ENCODE data around the gene WDR20.
"Not testable (repeated sequence)": the region's sequence is repeated elsewhere in the genome, so short reads cannot be mapped to it uniquely, and the experiment has no call there.

WDR20 gene

GRCh38 chr14:102134021-102134420 is 5.7 kb upstream of the WDR20 start:
- not testable (repeated sequence) for DNase-seq

- not testable (repeated sequence) for DNase-seq
These were observed 5.0 kb upstream of the WDR20 start for GRCh38 chr14:102134719-102135118.

GRCh38 chr14:102135456-102135855 is 4.2 kb upstream of the WDR20 start:
- DNase-seq = not testable (repeated sequence)

DNA sequence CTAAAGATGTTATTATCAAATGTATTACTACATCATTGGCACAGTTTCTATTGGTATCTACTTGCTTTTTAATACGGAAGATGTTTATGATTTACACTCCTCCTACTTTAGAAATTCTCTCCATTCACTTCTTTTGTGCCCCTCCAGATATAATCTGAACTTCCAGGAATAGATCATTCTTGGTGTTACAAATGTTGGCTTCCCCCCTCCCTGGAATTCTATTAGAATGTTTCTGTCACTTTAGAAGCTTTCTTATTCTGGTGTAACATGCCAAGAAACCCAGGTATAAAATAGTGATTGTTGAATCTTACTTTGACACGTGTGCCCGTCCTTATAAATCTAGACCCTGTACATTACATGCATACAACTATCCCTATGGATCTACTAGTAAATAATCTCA is 1.2 kb upstream of the WDR20 start:
- no peak for DNase-seq

- DNase-seq = no peak
These were observed 774 bp upstream of the WDR20 start for GRCh38 chr14:102138961-102139285.

DNA sequence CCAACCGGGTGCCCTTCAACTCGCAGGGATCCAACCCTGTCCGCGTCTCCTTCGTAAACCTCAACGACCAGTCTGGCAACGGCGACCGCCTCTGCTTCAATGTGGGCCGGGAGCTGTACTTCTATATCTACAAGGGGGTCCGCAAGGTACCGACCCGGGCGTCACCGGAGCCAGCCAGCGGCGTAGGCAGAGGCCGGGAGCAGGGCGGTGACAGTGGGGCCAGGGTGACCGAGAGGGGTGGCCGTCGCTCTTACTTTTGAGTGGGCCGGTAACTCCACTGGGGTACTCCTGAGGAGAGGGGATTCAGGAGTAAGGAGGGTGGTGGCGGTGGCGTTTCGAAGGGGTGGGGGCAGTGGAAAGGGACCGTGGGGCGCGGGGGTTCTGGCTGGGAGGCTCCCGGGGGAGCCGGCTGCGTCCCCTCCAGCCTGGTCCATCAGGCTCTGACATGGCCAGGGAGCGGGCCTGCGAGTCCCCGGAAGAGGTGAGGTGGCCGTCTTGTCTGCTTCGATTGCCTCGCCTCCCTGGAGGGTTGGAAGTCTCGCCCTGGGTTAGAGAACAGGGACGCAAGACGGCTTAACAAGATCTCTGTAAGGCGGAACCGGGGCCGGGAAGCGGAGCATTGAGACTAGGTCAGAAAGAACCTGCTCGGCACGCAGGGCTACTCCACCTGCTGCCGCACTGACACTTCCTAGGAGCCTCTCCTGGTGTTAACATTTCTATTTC is 491 bp downstream of the WDR20 start:
- peak; percentile 9 for DNase-seq

DNA sequence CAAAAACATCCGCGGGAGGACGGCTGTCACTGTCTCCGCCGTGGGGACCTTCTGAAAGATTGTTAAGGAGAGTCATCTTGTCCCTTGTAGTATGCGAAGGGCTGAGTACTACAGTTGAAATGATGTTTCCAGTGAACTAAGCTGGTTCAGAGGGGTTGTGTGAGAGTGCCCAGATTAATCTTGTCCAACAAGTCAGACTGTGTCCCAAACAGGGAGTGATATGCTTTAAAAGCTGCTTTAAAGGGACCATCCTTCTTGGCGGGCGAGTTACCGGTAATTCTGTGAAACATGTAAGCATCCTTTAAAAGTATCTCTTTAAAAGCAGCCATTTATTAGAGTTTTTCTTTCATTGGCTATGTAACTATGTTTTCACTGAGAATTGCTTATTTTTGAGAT is 1.1 kb downstream of the WDR20 start:
- no peak for DNase-seq

- DNase-seq = no peak
These were observed 2.1 kb downstream of the WDR20 start for GRCh38 chr14:102141797-102142196.

GRCh38 chr14:102144914-102145313 is 5.2 kb downstream of the WDR20 start:
- no peak for DNase-seq

- DNase-seq = no peak
These were observed 5.7 kb downstream of the WDR20 start for GRCh38 chr14:102145395-102145794.

- DNase-seq = no peak
These were observed 6.7 kb downstream of the WDR20 start for GRCh38 chr14:102146423-102146822.

GRCh38 chr14:102150083-102150482 is 10.4 kb downstream of the WDR20 start:
- DNase-seq = no peak

DNA sequence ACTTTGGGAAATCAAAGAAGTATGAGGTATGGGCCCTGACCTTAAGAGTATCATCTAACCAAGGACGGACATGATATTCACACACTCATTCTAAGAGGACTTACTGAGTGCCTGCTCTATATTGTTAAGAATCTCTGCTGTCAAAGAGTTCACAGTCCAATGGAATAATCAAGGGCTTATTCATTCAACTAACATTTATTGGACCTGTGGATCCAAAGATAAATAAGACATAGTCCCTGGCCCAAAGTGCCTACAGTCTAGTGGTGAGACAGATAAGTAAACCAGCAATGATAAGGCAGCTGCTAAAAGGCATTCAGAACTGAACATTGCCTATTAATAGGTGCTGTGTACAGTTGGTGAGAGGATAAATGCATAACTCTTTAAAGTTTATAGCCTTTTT is 11.0 kb downstream of the WDR20 start:
- no peak for DNase-seq

DNA sequence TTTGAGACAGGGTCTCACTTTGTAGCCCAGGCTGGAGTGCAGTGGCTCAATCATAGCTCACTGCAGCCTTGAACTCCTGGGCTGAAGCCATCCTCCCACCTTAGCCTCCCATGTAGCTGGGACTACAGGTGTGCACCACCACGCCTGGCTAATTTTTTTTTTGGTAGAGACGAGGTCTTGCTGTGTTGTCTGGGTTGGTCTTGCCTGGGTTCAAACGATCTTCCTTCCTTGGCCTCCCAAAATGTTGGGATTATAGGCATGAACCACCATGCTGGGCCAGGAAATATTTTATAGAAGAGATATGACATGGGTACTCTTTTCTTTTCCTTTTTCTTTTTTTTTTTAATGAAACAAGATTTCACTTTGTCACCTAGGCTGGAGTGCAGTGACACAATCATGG is 11.7 kb downstream of the WDR20 start:
- not testable (repeated sequence) for DNase-seq

DNA sequence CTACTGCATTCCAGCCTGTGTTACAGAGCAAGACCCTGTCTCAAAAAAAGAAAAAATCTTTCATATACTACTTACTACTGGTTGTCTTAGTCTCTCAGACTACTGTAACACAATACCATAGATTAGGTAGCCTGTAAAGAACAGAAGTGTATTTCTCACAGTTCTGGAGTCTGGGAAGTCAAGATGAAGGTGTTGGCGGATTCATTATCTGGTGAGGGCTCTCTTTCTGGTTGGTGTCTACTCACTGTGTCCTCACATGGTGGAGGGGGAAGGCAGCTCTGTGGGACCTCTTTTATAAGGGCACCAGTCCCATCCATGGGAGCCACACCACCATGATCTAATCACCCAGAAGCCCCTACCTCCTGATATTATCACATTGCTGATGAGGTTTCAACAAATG is 14.4 kb downstream of the WDR20 start:
- DNase-seq = no peak

GRCh38 chr14:102154821-102155549 is 15.3 kb downstream of the WDR20 start:
- DNase-seq = no peak

DNA sequence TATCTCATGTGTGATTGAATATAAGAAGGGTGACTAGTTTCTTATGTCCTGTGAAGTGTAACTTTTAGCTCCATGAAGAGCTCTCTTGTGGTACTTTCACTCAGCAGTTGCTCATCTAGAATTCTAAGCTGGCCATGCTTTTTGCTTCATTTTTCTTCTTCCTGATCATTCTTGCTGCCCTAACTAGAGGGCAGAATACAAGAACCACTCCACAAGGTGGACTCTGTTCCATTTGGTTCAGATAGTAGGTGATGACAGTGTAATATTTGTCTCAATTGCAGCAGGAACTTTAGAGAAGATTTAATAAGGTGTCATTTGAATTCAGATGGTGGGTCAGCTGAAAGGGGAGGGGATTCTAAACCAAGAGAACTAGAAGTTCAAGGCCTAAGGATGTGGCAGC is 17.6 kb downstream of the WDR20 start:
- DNase-seq = no peak

DNA sequence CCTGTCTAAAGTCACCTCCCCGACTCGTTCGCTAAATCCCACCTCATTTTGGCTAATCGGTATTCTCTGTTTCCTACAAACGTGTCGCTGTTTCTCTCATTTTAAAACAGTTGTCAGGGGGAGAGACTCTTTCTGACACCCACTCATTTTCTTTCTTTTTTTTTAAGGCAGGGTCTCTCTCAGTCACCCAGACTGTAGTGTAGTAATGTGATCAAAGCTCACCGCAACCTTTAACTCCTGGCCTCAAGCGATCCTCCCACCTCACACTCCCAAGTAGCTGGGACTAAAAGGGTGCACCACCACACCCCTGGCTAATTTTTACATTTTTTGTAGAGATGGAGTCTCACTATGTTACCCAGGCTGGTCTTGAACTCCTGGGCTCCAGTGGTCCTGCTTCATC is 19.1 kb downstream of the WDR20 start:
- DNase-seq = no peak

DNA sequence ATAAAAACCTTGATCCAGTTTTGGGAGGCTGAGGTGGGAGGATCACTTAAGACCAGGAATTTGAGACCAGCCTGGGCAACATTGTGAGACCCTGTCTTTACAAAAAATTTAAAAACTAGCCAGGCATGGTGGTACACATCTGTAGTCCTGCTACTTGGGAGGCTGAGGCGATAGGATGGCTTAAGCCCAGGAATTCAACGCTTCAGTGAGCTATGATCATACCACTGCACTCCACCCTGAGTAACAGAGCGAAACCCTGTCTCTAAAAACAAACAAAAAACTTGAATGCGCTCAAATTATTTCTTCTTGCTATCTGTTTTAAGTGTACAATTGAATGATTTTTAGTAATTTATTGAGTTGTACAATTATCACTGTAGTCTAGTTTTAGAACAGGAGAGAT is 20.1 kb downstream of the WDR20 start:
- no peak for DNase-seq

GRCh38 chr14:102162487-102162886 is 22.8 kb downstream of the WDR20 start:
- no peak for DNase-seq

GRCh38 chr14:102164241-102164641 is 24.5 kb downstream of the WDR20 start:
- DNase-seq = no peak

GRCh38 chr14:102164965-102165364 is 25.3 kb downstream of the WDR20 start:
- DNase-seq = no peak

DNA sequence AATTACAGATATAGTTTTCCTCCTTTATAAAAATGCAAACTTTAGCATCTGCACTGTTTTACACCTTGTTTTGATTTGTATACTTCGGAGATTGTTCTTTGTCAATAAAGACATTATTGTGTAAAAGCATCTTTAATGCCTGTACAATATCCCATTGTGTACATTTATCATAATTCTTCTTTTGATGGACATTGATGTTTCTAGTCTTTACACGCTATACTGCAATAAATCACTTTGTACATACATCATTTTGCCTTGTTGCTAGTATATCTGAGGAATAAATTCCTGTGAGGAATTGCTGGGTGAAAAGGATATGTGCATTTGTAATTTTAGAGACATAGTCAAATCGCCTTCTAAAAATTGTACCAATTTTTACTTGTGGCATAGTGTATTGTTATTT is 30.4 kb downstream of the WDR20 start:
- DNase-seq = no peak

- no peak for DNase-seq
These were observed 31.7 kb downstream of the WDR20 start for GRCh38 chr14:102171173-102172020.
